Measurements from ENCODE around the gene CD300E.

Gene CD300E

GRCh38 chr17:74561586-74561985 is 62.0 kb downstream of the CD300E start:
- no peak for DNase-seq
